H9 (cell line): ENCODE data around the gene NEGR1. TPM values are rescaled to one million over a fixed set of nuclear protein-coding genes. Genes with fewer than 3 reads are reported as not detected.

ENCODE experiments used
- DNase-seq: peaks from one replicate; pipeline ENCODE4 v3.0.0-alpha.2; 2017
- H2AFZ ChIP-seq: one replicate; pipeline ENCODE4 v1.6.1; 2013; ENCODE audit warnings: mild to moderate bottlenecking, low read length, control low read depth, moderate library complexity
- H2AK5ac ChIP-seq: 2 replicates; pipeline ENCODE4 v1.6.1; 2013; ENCODE audit warnings: low read length, control low read depth, mixed read lengths; ENCODE audit not compliant: insufficient read length
- H2BK120ac ChIP-seq: one replicate; pipeline ENCODE4 v1.6.1; 2013; ENCODE audit warnings: low read depth, mild to moderate bottlenecking, low read length, control low read depth, inconsistent platforms; ENCODE audit not compliant: poor library complexity, severe bottlenecking
- H2BK12ac ChIP-seq: 2 replicates; pipeline ENCODE4 v1.6.1; 2013; ENCODE audit warnings: low read length, control low read depth, mixed read lengths, low read depth; ENCODE audit not compliant: insufficient read length
- H2BK15ac ChIP-seq: 2 replicates; pipeline ENCODE4 v1.6.1; 2013; ENCODE audit warnings: low read depth, low read length, control low read depth
- H2BK20ac ChIP-seq: one replicate; pipeline ENCODE4 v1.6.1; 2013; ENCODE audit warnings: low read depth, mild to moderate bottlenecking, low read length, control low read depth, inconsistent platforms; ENCODE audit not compliant: poor library complexity, severe bottlenecking
- H2BK5ac ChIP-seq: 2 replicates; pipeline ENCODE4 v1.6.1; 2013; ENCODE audit warnings: low read length, control low read depth, mixed read lengths; ENCODE audit not compliant: insufficient read length
- H3K14ac ChIP-seq: 2 replicates; pipeline ENCODE4 v1.6.1; 2013; ENCODE audit warnings: low read length, control low read depth; ENCODE audit not compliant: insufficient read depth
- H3K18ac ChIP-seq: 2 replicates; pipeline ENCODE4 v1.6.1; 2013; ENCODE audit warnings: low read depth, mild to moderate bottlenecking, mixed read lengths, low read length, control low read depth; ENCODE audit not compliant: insufficient read length
- H3K23ac ChIP-seq: 2 replicates; pipeline ENCODE4 v1.6.1; 2013; ENCODE audit warnings: low read length, control low read depth, mixed read lengths, low read depth; ENCODE audit not compliant: insufficient read length
- H3K23me2 ChIP-seq: 2 replicates; pipeline ENCODE4 v1.6.1; 2013; ENCODE audit warnings: low read depth, mild to moderate bottlenecking, mixed read lengths, low read length, control low read depth; ENCODE audit not compliant: insufficient read length, poor library complexity, severe bottlenecking
- H3K27ac ChIP-seq: 2 replicates; pipeline ENCODE4 v1.5.1; 2013; ENCODE audit warnings: low read length, control low read depth, mixed read lengths, low read depth; ENCODE audit not compliant: insufficient read length
- H3K27me3 ChIP-seq: 2 replicates; pipeline ENCODE4 v1.6.1; 2013; ENCODE audit warnings: low read length, control low read depth, inconsistent platforms; ENCODE audit not compliant: insufficient read depth
- H3K4ac ChIP-seq: 2 replicates; pipeline ENCODE4 v1.6.1; 2013; ENCODE audit warnings: low read depth, mild to moderate bottlenecking, control low read depth, inconsistent platforms, low read length, moderate library complexity
- H3K4me1 ChIP-seq: 2 replicates; pipeline ENCODE4 v1.6.1; 2013; ENCODE audit warnings: low read length, control low read depth, inconsistent platforms; ENCODE audit not compliant: insufficient read depth
- H3K4me2 ChIP-seq: 2 replicates; pipeline ENCODE4 v1.6.1; 2013; ENCODE audit warnings: low read length, control low read depth, mixed read lengths; ENCODE audit not compliant: insufficient read length, insufficient read depth
- H3K56ac ChIP-seq: 2 replicates; pipeline ENCODE4 v1.6.1; 2013; ENCODE audit warnings: low read depth, mild to moderate bottlenecking, mixed read lengths, low read length, control low read depth; ENCODE audit not compliant: insufficient read length
- H3K79me1 ChIP-seq: 2 replicates; pipeline ENCODE4 v1.6.1; 2013; ENCODE audit warnings: low read depth, mild to moderate bottlenecking, moderate library complexity, low read length, control low read depth, inconsistent platforms; ENCODE audit not compliant: insufficient read depth, poor library complexity, severe bottlenecking
- H3K79me2 ChIP-seq: 2 replicates; pipeline ENCODE4 v1.6.1; 2013; ENCODE audit warnings: low read length, control low read depth, inconsistent platforms; ENCODE audit not compliant: insufficient read depth
- H3K9ac ChIP-seq: 2 replicates; pipeline ENCODE4 v1.6.1; 2013; ENCODE audit warnings: low read length, control low read depth, mixed read lengths; ENCODE audit not compliant: insufficient read length; ENCODE audit errors: extremely low read depth
- H3K9me3 ChIP-seq: one replicate; pipeline ENCODE4 v1.6.1; 2013; ENCODE audit warnings: low read depth, low read length, inconsistent platforms; ENCODE audit not compliant: control insufficient read depth
- H3T11ph ChIP-seq: one replicate; pipeline ENCODE4 v1.6.1; 2013; ENCODE audit warnings: mild to moderate bottlenecking, low read length, control low read depth, inconsistent platforms
- H4K20me1 ChIP-seq: one replicate; pipeline ENCODE4 v1.6.1; 2013; ENCODE audit not compliant: control insufficient read depth, insufficient read length, insufficient read depth
- H4K5ac ChIP-seq: 2 replicates; pipeline ENCODE4 v1.6.1; 2013; ENCODE audit warnings: low read depth, mild to moderate bottlenecking, mixed read lengths, low read length, control low read depth; ENCODE audit not compliant: insufficient read length
- H4K8ac ChIP-seq: replicated peaks from 2 replicates; pipeline ENCODE4 v1.6.1; 2013; ENCODE audit warnings: low read length, control low read depth, mixed read lengths, low read depth; ENCODE audit not compliant: insufficient read length
- H4K91ac ChIP-seq: 2 replicates; pipeline ENCODE4 v1.6.1; 2013; ENCODE audit warnings: low read depth, mild to moderate bottlenecking, moderate library complexity, mixed read lengths, low read length, control low read depth; ENCODE audit not compliant: insufficient read length
- H3K27ac Mint-ChIP-seq, 3 experiments: 2 replicates in 2 of 3; 3 replicates in 1 of 3; pipeline ENCODE4 v1.8.0; 2020 to 2021; ENCODE audit warnings: mixed read lengths in 3 of 3, mild to moderate bottlenecking in 1 of 3, moderate library complexity in 1 of 3
- H3K27me3 Mint-ChIP-seq: 2 replicates; pipeline ENCODE4 v1.8.0; 2021; ENCODE audit warnings: low read depth, mild to moderate bottlenecking, moderate library complexity, mixed read lengths
- H3K36me3 Mint-ChIP-seq, 3 experiments: 2 replicates in 2 of 3; 3 replicates in 1 of 3; pipeline ENCODE4 v1.8.0; 2020 to 2021; ENCODE audit warnings: low read depth in 3 of 3, mixed read lengths in 3 of 3; ENCODE audit not compliant: insufficient read depth in 1 of 3
- H3K4me1 Mint-ChIP-seq, 2 experiments: 2 replicates each; pipeline ENCODE4 v1.8.0; 2020; ENCODE audit warnings: mixed read lengths in 2 of 2
- H3K4me3 Mint-ChIP-seq, 2 experiments: 2 replicates in 1 of 2; 3 replicates in 1 of 2; pipeline ENCODE4 v1.8.0; 2020 to 2021; ENCODE audit warnings: mild to moderate bottlenecking in 2 of 2, mixed read lengths in 2 of 2, moderate library complexity in 1 of 2
- H3K9me3 Mint-ChIP-seq, 2 experiments: 2 replicates in 1 of 2; 3 replicates in 1 of 2; pipeline ENCODE4 v1.8.0; 2020; ENCODE audit warnings: mild to moderate bottlenecking in 2 of 2, mixed read lengths in 2 of 2, moderate library complexity in 1 of 2
- total RNA-seq: library from RNA; stranded (reverse); gene quantifications from 2 replicates; pipeline ENCODE4 v1.2.1, GENCODE V29; 2021
- TF ChIP-seq, protein P1 (sequence below): fragments of 200-600 bp; sonication (generic); conservative IDR thresholded peaks from 3 replicates; pipeline ENCODE4 v1.8.0; 2021; ENCODE audit warnings: antibody characterized with exemption, mild to moderate bottlenecking

NEGR1 gene
- total RNA-seq, 1 experiment from 2014 or later: 0.13 TPM

- H4K91ac ChIP-seq: no peak overlapping the region
- no peaks in the 10 kb centered on the region for H3K27me3 ChIP-seq
- H3K27ac Mint-ChIP-seq: no peak overlapping the region; a peak in 1 of 7 replicates
- H3K4me2 ChIP-seq: no peak overlapping the region
- no peak overlapping the region for H3K4me3 Mint-ChIP-seq
- peaks cover 14 to 21% of the 10 kb centered on the region in 2 experiments for H3K4me1 Mint-ChIP-seq
- TF ChIP-seq, protein P1, sequence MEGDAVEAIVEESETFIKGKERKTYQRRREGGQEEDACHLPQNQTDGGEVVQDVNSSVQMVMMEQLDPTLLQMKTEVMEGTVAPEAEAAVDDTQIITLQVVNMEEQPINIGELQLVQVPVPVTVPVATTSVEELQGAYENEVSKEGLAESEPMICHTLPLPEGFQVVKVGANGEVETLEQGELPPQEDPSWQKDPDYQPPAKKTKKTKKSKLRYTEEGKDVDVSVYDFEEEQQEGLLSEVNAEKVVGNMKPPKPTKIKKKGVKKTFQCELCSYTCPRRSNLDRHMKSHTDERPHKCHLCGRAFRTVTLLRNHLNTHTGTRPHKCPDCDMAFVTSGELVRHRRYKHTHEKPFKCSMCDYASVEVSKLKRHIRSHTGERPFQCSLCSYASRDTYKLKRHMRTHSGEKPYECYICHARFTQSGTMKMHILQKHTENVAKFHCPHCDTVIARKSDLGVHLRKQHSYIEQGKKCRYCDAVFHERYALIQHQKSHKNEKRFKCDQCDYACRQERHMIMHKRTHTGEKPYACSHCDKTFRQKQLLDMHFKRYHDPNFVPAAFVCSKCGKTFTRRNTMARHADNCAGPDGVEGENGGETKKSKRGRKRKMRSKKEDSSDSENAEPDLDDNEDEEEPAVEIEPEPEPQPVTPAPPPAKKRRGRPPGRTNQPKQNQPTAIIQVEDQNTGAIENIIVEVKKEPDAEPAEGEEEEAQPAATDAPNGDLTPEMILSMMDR: no peak
- no peaks in the 10 kb centered on the region for H3K79me1 ChIP-seq
- H3K27me3 Mint-ChIP-seq: no peaks in the 10 kb centered on the region
- no peak overlapping the region for H4K8ac ChIP-seq
- no peak overlapping the region for H3K14ac ChIP-seq
- no peak overlapping the region for H2BK120ac ChIP-seq
- H4K20me1 ChIP-seq: no peaks in the 10 kb centered on the region
- no peak overlapping the region for H2BK15ac ChIP-seq
- H2AFZ ChIP-seq: no peak overlapping the region
- H3K18ac ChIP-seq: no peak overlapping the region
- H4K5ac ChIP-seq: no peak overlapping the region
- H3K4me1 ChIP-seq: no peaks in the 10 kb centered on the region; the same call in 1 of the 2 replicates
- H3T11ph ChIP-seq: no peak overlapping the region
- no peaks in the 10 kb centered on the region for H3K9me3 ChIP-seq
- H2BK5ac ChIP-seq: no peak overlapping the region
- no peak overlapping the region for H2BK12ac ChIP-seq
- no peaks in the 10 kb centered on the region for H3K9me3 Mint-ChIP-seq
- H3K23me2 ChIP-seq: no peaks in the 10 kb centered on the region
- H3K9ac ChIP-seq: no peak overlapping the region
- H2AK5ac ChIP-seq: no peak overlapping the region
- H3K27ac ChIP-seq: no peak overlapping the region
- no peak for DNase-seq
- H3K36me3 Mint-ChIP-seq: no peaks in the 10 kb centered on the region
- H3K4ac ChIP-seq: no peak overlapping the region
- H3K79me2 ChIP-seq: no peaks in the 10 kb centered on the region
- H3K23ac ChIP-seq: no peak overlapping the region
- H3K56ac ChIP-seq: no peak overlapping the region
- H2BK20ac ChIP-seq: no peak overlapping the region
Observed at GRCh38 chr1:71835442-71835813, 446.9 kb downstream of the NEGR1 start.
